ENCODE data around the gene SLC9B1. TPM values are rescaled to one million over a fixed set of nuclear protein-coding genes. Genes with fewer than 3 reads are reported as not detected.
A peak's percentile ranks its signal among the peaks of the same experiment; 100 is the strongest.

SLC9B1 gene
- total and polyA plus RNA-seq, 2 of the 13 experiments (the other 11 are each of a cell fraction or from before 2014, with no cell fraction given): 0.17 to 0.20 TPM

GRCh38 chr4:103019308-103020124 is at the start of gene SLC9B1 (continued):
- TF ChIP-seq ZNF318 (CRISPR knock-in tag; IDR thresholded peaks at IDR 0.05) (no peak), MXD3 (CRISPR knock-in tag; IDR thresholded peaks at IDR 0.05) (peak; percentile 21; the same call in 1 of the 2 replicates), PBX2 (CRISPR knock-in tag; IDR thresholded peaks at IDR 0.05) (no peak), E2F2 (CRISPR knock-in tag; IDR thresholded peaks at IDR 0.05; ENCODE audit: borderline replicate concordance) (no peak), FOSL2 (CRISPR knock-in tag; IDR thresholded peaks at IDR 0.05) (peak; percentile 56), ZNF589 (CRISPR knock-in tag; conservative IDR thresholded peaks at IDR 0.05) (peak; percentile 39; the same call in 1 of the 2 replicates), SAFB2 (CRISPR knock-in tag; IDR thresholded peaks at IDR 0.05; ENCODE audit: borderline replicate concordance, low read depth) (0 out of 2 replicates have a peak, but pooled peaks have one; percentile 78), KAT2B (IDR thresholded peaks at IDR 0.05; ENCODE audit: borderline replicate concordance, low read depth, low read length) (no peak), ZNF609 (CRISPR knock-in tag; IDR thresholded peaks at IDR 0.05; ENCODE audit: borderline replicate concordance) (peak; percentile 66; the same call in 1 of the 2 replicates), ZBTB38 (CRISPR knock-in tag; IDR thresholded peaks at IDR 0.05) (peak; percentile 48; the same call in 1 of the 2 replicates), TGIF2 (CRISPR knock-in tag; IDR thresholded peaks at IDR 0.05) (peak; percentile 79)
